PC-3 (cell line): Measurements from ENCODE around the gene AGTRAP. TPM values are rescaled to one million over a fixed set of nuclear protein-coding genes. Genes with fewer than 3 reads are reported as not detected.

Experiments
- ATAC-seq: fragments of 200-7000 bp; cut with Tn5 transposase; 2 replicates; pipeline ENCODE4 v1.9.1; 2020; ENCODE audit warnings: mild to moderate bottlenecking, moderate library complexity
- BruUV-seq: library from RNA; stranded (reverse); fragments of 400-500 nt; replicated peaks from 2 replicates; lab custom pipeline; 2021; lab: Mats Ljungman, UMichigan
- CTCF ChIA-PET: fragments of 300-600 bp; sonication (Branson Sonifier 250); formaldehyde crosslinking; loops from one replicate; lab custom pipeline; 2022; ENCODE audit warnings: antibody characterized with exemption; lab: Charles Lee
- POLR2A ChIA-PET: fragments of 300-600 bp; sonication (Branson Sonifier 250); formaldehyde crosslinking; loops from one replicate; lab custom pipeline; 2022; ENCODE audit warnings: antibody characterized with exemption; ENCODE audit not compliant: unreplicated experiment; lab: Charles Lee
- DNase-seq: peaks from one replicate; pipeline ENCODE4 v3.0.0-alpha.2; 2015
- H2AFZ ChIP-seq: fragments of 300-600 bp; sonication (generic); 2 replicates; pipeline ENCODE4 v1.6.0; 2016; ENCODE audit warnings: antibody characterized with exemption, low read length
- H3F3A ChIP-seq: fragments of 300-600 bp; sonication (generic); one replicate; pipeline ENCODE4 v1.6.0; 2017; ENCODE audit warnings: antibody characterized with exemption, low read length, control low read depth, mild to moderate bottlenecking; ENCODE audit not compliant: unreplicated experiment
- H3K27ac ChIP-seq: fragments of 300-600 bp; sonication (generic); 2 replicates; pipeline ENCODE4 v1.5.1; 2016; ENCODE audit warnings: mild to moderate bottlenecking, low read length
- H3K27me3 ChIP-seq: fragments of 300-600 bp; sonication (generic); 2 replicates; pipeline ENCODE4 v1.6.1; 2016; ENCODE audit warnings: low read length, mixed read lengths
- H3K36me3 ChIP-seq: fragments of 300-600 bp; sonication (generic); 2 replicates; pipeline ENCODE4 v1.6.1; 2016; ENCODE audit warnings: low read depth, mixed run types, low read length, mixed read lengths
- H3K4me1 ChIP-seq: fragments of 300-600 bp; sonication (generic); 2 replicates; pipeline ENCODE4 v1.5.1; 2016; ENCODE audit warnings: low read length; ENCODE audit not compliant: insufficient read depth
- H3K4me2 ChIP-seq: fragments of 300-600 bp; sonication (generic); 2 replicates; pipeline ENCODE4 v1.6.0; 2016; ENCODE audit warnings: low read length
- H3K4me3 ChIP-seq: fragments of 300-600 bp; sonication (generic); 2 replicates; pipeline ENCODE4 v1.5.1; 2016; ENCODE audit warnings: mild to moderate bottlenecking, low read length, mixed read lengths
- H3K79me2 ChIP-seq: fragments of 300-600 bp; sonication (generic); 2 replicates; pipeline ENCODE4 v1.6.1; 2017; ENCODE audit warnings: low read length, mixed read lengths
- H3K9ac ChIP-seq: fragments of 300-600 bp; sonication (generic); 2 replicates; pipeline ENCODE4 v1.6.0; 2016; ENCODE audit warnings: mild to moderate bottlenecking, low read length
- H3K9me2 ChIP-seq: fragments of 300-600 bp; sonication (generic); replicated peaks from 2 replicates; pipeline ENCODE4 v1.6.1; 2016; ENCODE audit warnings: mixed run types, low read length, mixed read lengths
- H3K9me3 ChIP-seq: fragments of 300-600 bp; sonication (generic); 2 replicates; pipeline ENCODE4 v1.6.1; 2016; ENCODE audit warnings: low read length, mixed read lengths
- H4K20me1 ChIP-seq: fragments of 300-600 bp; sonication (generic); 2 replicates; pipeline ENCODE4 v1.6.1; 2016; ENCODE audit warnings: low read length, mixed read lengths
- EZH2 ChIP-seq: fragments of 300-600 bp; sonication (generic); IDR thresholded peaks from one replicate; pipeline ENCODE4 v1.6.1; 2017; ENCODE audit warnings: antibody characterized with exemption, mild to moderate bottlenecking, low read length; ENCODE audit not compliant: unreplicated experiment
- EZH2phosphoT487 ChIP-seq: fragments of 300-600 bp; sonication (generic); IDR thresholded peaks from 2 replicates; pipeline ENCODE4 v1.6.1; 2018; ENCODE audit warnings: mild to moderate bottlenecking, antibody characterized with exemption, low read length, borderline replicate concordance
- intact Hi-C: fragments of 100-400 bp; cut with micrococcal nuclease; formaldehyde crosslinking; loops from 2 replicates; pipeline ENCODE4 v1.9.0; 2023
- total RNA-seq: library from RNA; depleted of rRNA; stranded (reverse); fragments of >200 nt; gene quantifications from 2 replicates; pipeline ENCODE4 v1.2.3, GENCODE V29; 2014
- TF ChIP-seq, protein P1 (sequence below): fragments of 300-600 bp; sonication (generic); conservative IDR thresholded peaks from 2 replicates; pipeline ENCODE4 v1.5.1; 2017; ENCODE audit warnings: antibody characterized with exemption, low read depth, mild to moderate bottlenecking, low read length

AGTRAP gene
- total RNA-seq, 1 experiment from 2014 or later, result 73.5 TPM

DNA sequence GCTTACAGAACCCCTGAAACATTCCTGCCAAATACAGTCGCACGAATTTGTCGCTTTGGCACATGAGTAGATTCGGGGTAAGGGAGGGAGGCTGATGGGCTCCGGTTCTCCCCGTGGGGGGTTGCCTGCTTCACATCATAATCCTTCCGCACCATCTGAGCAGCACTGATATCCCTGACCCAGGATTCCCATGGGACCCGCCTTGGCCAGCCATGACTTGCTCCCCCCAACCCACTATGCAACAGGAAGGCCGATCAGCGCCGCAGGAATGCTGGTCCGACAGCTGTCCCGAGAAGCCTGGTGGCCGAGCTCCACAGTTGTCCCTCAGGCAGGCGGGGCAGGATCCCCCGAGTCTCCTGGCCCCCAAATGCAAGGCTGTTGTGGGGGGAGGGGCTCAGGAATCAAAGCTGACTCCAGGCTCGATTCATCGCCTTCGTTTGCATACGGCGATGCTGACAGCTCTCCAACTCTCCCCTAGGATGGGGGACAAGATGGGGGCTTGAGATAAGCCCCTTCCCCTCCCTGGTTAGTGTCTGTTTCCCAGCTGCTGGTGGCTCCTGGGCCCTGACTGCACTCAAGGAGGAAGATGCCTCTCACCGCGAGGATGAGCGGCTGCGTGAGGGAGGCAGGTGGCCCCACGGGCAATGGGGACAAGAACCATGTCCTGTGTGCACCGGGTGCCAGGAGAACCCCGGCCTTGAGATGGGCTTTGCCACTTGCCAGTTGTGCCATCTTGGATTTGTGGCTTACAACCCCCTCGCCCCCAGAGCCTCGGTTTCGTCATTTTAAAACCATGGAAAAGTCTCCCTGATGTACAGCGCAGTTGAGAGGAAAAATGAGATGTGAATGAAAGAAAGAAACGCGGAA is 35.1 kb upstream of the AGTRAP start:
- Histone ChIP-seq H4K20me1 (no peaks in the 10 kb centered on the region), H3K9me3 (no peaks in the 10 kb centered on the region), H3K4me1 (no peaks in the 10 kb centered on the region), H3K36me3 (no peaks in the 10 kb centered on the region), H3K9me2 (no peaks in the 10 kb centered on the region), H3K4me2 (no peak overlapping the region), H2AFZ (no peak overlapping the region), H3K4me3 (no peak overlapping the region), H3K27me3 (peaks cover 7% of the 10 kb centered on the region; the same call in 1 of the 2 replicates), H3K27ac (no peak overlapping the region), H3F3A (no peaks in the 10 kb centered on the region), H3K79me2 (no peaks in the 10 kb centered on the region), H3K9ac (no peak overlapping the region)
- POLR2A ChIA-PET, result no interaction called here
- CTCF ChIA-PET, result no interaction called here
- intact Hi-C loops, result no loop called here
- TF ChIP-seq EZH2, result no peak
- TF ChIP-seq, protein P1, sequence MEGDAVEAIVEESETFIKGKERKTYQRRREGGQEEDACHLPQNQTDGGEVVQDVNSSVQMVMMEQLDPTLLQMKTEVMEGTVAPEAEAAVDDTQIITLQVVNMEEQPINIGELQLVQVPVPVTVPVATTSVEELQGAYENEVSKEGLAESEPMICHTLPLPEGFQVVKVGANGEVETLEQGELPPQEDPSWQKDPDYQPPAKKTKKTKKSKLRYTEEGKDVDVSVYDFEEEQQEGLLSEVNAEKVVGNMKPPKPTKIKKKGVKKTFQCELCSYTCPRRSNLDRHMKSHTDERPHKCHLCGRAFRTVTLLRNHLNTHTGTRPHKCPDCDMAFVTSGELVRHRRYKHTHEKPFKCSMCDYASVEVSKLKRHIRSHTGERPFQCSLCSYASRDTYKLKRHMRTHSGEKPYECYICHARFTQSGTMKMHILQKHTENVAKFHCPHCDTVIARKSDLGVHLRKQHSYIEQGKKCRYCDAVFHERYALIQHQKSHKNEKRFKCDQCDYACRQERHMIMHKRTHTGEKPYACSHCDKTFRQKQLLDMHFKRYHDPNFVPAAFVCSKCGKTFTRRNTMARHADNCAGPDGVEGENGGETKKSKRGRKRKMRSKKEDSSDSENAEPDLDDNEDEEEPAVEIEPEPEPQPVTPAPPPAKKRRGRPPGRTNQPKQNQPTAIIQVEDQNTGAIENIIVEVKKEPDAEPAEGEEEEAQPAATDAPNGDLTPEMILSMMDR, result no peak
- no peak for ATAC-seq
- no TSS peak for BruUV-seq
- no peak for DNase-seq

DNA sequence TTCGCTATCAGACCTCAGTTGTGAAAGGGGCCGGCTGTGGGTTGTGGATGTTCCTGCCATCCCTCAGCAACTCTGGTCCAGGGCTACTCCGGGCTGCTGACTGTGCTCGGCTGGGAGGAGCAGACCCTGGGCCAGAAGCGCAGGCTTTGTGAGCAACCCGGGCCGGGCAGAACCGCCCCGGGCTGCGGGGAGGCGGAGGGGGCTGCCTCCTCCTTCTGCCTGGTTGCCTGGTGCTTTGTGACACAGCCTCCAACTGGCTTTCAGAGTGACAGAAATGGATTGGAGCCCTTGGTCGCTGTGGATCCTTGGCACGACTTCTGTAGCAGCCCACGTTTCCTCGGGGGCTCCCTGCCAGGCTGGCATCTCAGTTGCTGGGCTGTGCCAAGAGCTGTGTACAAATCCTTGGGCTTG is 34.4 kb upstream of the AGTRAP start:
- H3K4me1 ChIP-seq, result no peaks in the 10 kb centered on the region
- no peak overlapping the region for H3K9ac ChIP-seq
- POLR2A ChIA-PET, result no interaction called here
- no peaks in the 10 kb centered on the region for H3F3A ChIP-seq
- CTCF ChIA-PET, result no interaction called here
- no peaks in the 10 kb centered on the region for H3K36me3 ChIP-seq
- no peak overlapping the region for H3K4me3 ChIP-seq
- H3K9me2 ChIP-seq, result no peaks in the 10 kb centered on the region
- TF ChIP-seq EZH2phosphoT487 (no peak), EZH2 (no peak)
- TF ChIP-seq, protein P1, result no peak
- H4K20me1 ChIP-seq, result no peaks in the 10 kb centered on the region
- H3K79me2 ChIP-seq, result no peaks in the 10 kb centered on the region
- intact Hi-C loops, result no loop called here
- DNase-seq (no peak), ATAC-seq (no peak)
- no TSS peak for BruUV-seq
- H3K4me2 ChIP-seq, result no peak overlapping the region
- H3K27me3 ChIP-seq, result peaks cover 7% of the 10 kb centered on the region; the same call in 1 of the 2 replicates
- H3K9me3 ChIP-seq, result no peaks in the 10 kb centered on the region
- H2AFZ ChIP-seq, result no peak overlapping the region
- H3K27ac ChIP-seq, result no peak overlapping the region
